AG10803 (cell line): ENCODE measurements around the gene SH2D5.

Experiments used
- DNase-seq: peaks from one replicate; pipeline ENCODE4 v3.0.0; 2010; ENCODE audit warnings: low read depth
- H3K4me3 ChIP-seq: 2 replicates; pipeline ENCODE4 v1.5.1; 2011; ENCODE audit warnings: mild to moderate bottlenecking, low read length, control low read depth
- CTCF ChIP-seq: conservative IDR thresholded peaks from 2 replicates; pipeline ENCODE4 v1.5.1; 2011; ENCODE audit warnings: mild to moderate bottlenecking, low read length, control low read depth, inconsistent platforms

Gene SH2D5

GRCh38 chr1:20710469-20711284 lies 21.8 kb downstream of the SH2D5 start:
- H3K4me3 ChIP-seq = no peak overlapping the region
- DNase-seq = no peak
- TF ChIP-seq CTCF = no peak

GRCh38 chr1:20709868-20710267 lies 22.6 kb downstream of the SH2D5 start:
- no peak for DNase-seq
- H3K4me3 ChIP-seq = no peak overlapping the region
- no peak for TF ChIP-seq CTCF

GRCh38 chr1:20708891-20709290 lies 23.6 kb downstream of the SH2D5 start:
- no peak for DNase-seq
- no peak for TF ChIP-seq CTCF
- H3K4me3 ChIP-seq = no peak overlapping the region

GRCh38 chr1:20708057-20708456 lies 24.4 kb downstream of the SH2D5 start:
- no peak for TF ChIP-seq CTCF
- DNase-seq = no peak

GRCh38 chr1:20706841-20707240 lies 25.7 kb downstream of the SH2D5 start:
- no peak for TF ChIP-seq CTCF
- H3K4me3 ChIP-seq = no peak overlapping the region
- DNase-seq = no peak

More at GRCh38 chr1:20708057-20708456, 24.4 kb downstream of the SH2D5 start:
- H3K4me3 ChIP-seq = no peak overlapping the region

- TF ChIP-seq CTCF = no peak
- no peak overlapping the region for H3K4me3 ChIP-seq
- DNase-seq = peak; percentile 27
Observed at GRCh38 chr1:20705203-20705755, 27.2 kb downstream of the SH2D5 start.
